Astrocyte (in vitro differentiated cells and primary cell): Measurements from ENCODE around the gene FGD5. TPM values are rescaled to one million over a fixed set of nuclear protein-coding genes. Genes with fewer than 3 reads are reported as not detected.

Experiments used
- DNase-seq: peaks from one replicate; pipeline ENCODE4 v3.0.0-alpha.2; 2010; ENCODE audit warnings: low read depth
- FAIRE-seq: peaks from 2 replicates; lab custom pipeline; 2011; peaks lifted over from hg19 to GRCh38; lab: Jason Lieb, UNC
- H2AFZ ChIP-seq: 2 replicates; pipeline ENCODE4 v1.6.0; 2012; ENCODE audit warnings: low read depth, low read length, inconsistent platforms
- H3K27ac ChIP-seq: 2 replicates; pipeline ENCODE4 v1.5.1; 2011; ENCODE audit warnings: low read depth, low read length, inconsistent platforms
- H3K27me3 ChIP-seq: 2 replicates; pipeline ENCODE4 v1.6.0; 2011; ENCODE audit warnings: low read length, inconsistent platforms; ENCODE audit not compliant: insufficient read depth
- H3K36me3 ChIP-seq: 2 replicates; pipeline ENCODE4 v1.5.1; 2011; ENCODE audit warnings: low read length, inconsistent platforms; ENCODE audit not compliant: insufficient read depth
- H3K4me1 ChIP-seq: 2 replicates; pipeline ENCODE4 v1.5.1; 2011; ENCODE audit warnings: low read length, inconsistent platforms; ENCODE audit not compliant: insufficient read depth
- H3K4me2 ChIP-seq: 2 replicates; pipeline ENCODE4 v1.6.0; 2012; ENCODE audit warnings: low read length, inconsistent platforms
- H3K4me3 ChIP-seq: 2 replicates; pipeline ENCODE4 v1.5.1; 2011; ENCODE audit warnings: low read depth, mild to moderate bottlenecking, low read length, inconsistent platforms; ENCODE audit not compliant: insufficient read depth
- H3K79me2 ChIP-seq: 2 replicates; pipeline ENCODE4 v1.6.0; 2012; ENCODE audit warnings: mild to moderate bottlenecking, low read length, inconsistent platforms; ENCODE audit not compliant: insufficient read depth
- H3K9ac ChIP-seq: 2 replicates; pipeline ENCODE4 v1.6.0; 2012; ENCODE audit warnings: mild to moderate bottlenecking, low read length, inconsistent platforms
- H3K9me3 ChIP-seq: 2 replicates; pipeline ENCODE4 v1.5.1; 2012; ENCODE audit warnings: low read depth, mild to moderate bottlenecking, low read length, inconsistent platforms; ENCODE audit not compliant: insufficient read depth
- H4K20me1 ChIP-seq: 2 replicates; pipeline ENCODE4 v1.6.0; 2012; ENCODE audit warnings: low read length, inconsistent platforms; ENCODE audit not compliant: insufficient read depth
- H3K27ac Mint-ChIP-seq: one replicate; pipeline ENCODE4 v1.8.0; 2021; ENCODE audit warnings: mild to moderate bottlenecking, mixed read lengths; ENCODE audit not compliant: unreplicated experiment
- H3K27me3 Mint-ChIP-seq: one replicate; pipeline ENCODE4 v1.8.0; 2021; ENCODE audit warnings: low read depth, mixed read lengths; ENCODE audit not compliant: unreplicated experiment
- H3K36me3 Mint-ChIP-seq: one replicate; pipeline ENCODE4 v1.8.0; 2021; ENCODE audit warnings: low read depth, mixed read lengths; ENCODE audit not compliant: unreplicated experiment
- H3K4me1 Mint-ChIP-seq: one replicate; pipeline ENCODE4 v1.8.0; 2021; ENCODE audit warnings: low read depth, mixed read lengths; ENCODE audit not compliant: unreplicated experiment
- H3K4me3 Mint-ChIP-seq: one replicate; pipeline ENCODE4 v1.8.0; 2021; ENCODE audit warnings: mild to moderate bottlenecking, moderate library complexity, mixed read lengths; ENCODE audit not compliant: unreplicated experiment
- H3K9me3 Mint-ChIP-seq: one replicate; pipeline ENCODE4 v1.8.0; 2021; ENCODE audit warnings: mild to moderate bottlenecking, mixed read lengths; ENCODE audit not compliant: unreplicated experiment
- EZH2 ChIP-seq: IDR thresholded peaks from 2 replicates; pipeline ENCODE4 v1.6.1; 2012; ENCODE audit warnings: mild to moderate bottlenecking, low read length, inconsistent platforms; ENCODE audit not compliant: insufficient read depth
- total RNA-seq: library from RNA; stranded (reverse); gene quantifications from 2 replicates; pipeline ENCODE4 v1.2.1, GENCODE V29; 2021
- TF ChIP-seq, protein P1 (sequence below): IDR thresholded peaks from 2 replicates; pipeline ENCODE4 v1.5.1; 2011; ENCODE audit warnings: low read depth, mild to moderate bottlenecking, inconsistent platforms, low read length, moderate library complexity; ENCODE audit not compliant: insufficient read depth

The FGD5 gene
- total RNA-seq, 1 donor from 2014 or later, result 2.0 TPM

GRCh38 chr3:14925729-14926591 is 107.2 kb downstream of the FGD5 start:
- peak; percentile 36 for DNase-seq

DNA sequence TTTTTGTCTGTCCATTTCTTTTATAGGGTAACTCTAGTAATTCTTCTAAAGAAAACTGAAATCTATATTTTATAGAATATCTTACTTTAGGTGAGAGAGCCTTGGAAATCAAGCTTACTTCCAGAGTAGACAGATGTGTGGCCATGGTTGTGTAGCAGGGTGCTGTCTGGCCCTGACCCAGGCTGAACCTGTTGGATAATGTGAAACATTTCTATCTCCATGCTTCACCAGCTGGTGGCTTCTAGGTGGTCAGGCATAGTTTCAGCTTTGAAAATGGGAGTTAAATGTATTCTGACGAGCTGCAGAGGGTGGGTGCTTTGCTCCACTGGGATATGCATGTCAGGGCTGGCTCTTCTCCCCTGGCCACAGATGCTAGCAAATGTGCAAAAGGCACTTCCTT is 107.8 kb downstream of the FGD5 start:
- H3K27me3 Mint-ChIP-seq, result peaks cover 4% of the 10 kb centered on the region
- TF ChIP-seq, protein P1, sequence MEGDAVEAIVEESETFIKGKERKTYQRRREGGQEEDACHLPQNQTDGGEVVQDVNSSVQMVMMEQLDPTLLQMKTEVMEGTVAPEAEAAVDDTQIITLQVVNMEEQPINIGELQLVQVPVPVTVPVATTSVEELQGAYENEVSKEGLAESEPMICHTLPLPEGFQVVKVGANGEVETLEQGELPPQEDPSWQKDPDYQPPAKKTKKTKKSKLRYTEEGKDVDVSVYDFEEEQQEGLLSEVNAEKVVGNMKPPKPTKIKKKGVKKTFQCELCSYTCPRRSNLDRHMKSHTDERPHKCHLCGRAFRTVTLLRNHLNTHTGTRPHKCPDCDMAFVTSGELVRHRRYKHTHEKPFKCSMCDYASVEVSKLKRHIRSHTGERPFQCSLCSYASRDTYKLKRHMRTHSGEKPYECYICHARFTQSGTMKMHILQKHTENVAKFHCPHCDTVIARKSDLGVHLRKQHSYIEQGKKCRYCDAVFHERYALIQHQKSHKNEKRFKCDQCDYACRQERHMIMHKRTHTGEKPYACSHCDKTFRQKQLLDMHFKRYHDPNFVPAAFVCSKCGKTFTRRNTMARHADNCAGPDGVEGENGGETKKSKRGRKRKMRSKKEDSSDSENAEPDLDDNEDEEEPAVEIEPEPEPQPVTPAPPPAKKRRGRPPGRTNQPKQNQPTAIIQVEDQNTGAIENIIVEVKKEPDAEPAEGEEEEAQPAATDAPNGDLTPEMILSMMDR, result no peak
- no peak for TF ChIP-seq EZH2
- peaks cover 13% of the 10 kb centered on the region for H3K4me1 Mint-ChIP-seq

More at GRCh38 chr3:14925729-14926591, 107.2 kb downstream of the FGD5 start:
- H3K9me3 ChIP-seq, result no peaks in the 10 kb centered on the region
- no peaks in the 10 kb centered on the region for H3K79me2 ChIP-seq
- FAIRE-seq, result no peak
- Mint-ChIP-seq H3K9me3 (no peaks in the 10 kb centered on the region), H3K4me3 (no peak overlapping the region), H3K27me3 (peaks cover 4% of the 10 kb centered on the region), H3K27ac (no peak overlapping the region), H3K36me3 (no peaks in the 10 kb centered on the region), H3K4me1 (peaks cover 12% of the 10 kb centered on the region)
- no peaks in the 10 kb centered on the region for H3K27me3 ChIP-seq
- H3K4me1 ChIP-seq, result peaks cover 13% of the 10 kb centered on the region
- no peaks in the 10 kb centered on the region for H3K36me3 ChIP-seq
- no peak overlapping the region for H2AFZ ChIP-seq
- peaks cover 3% of the 10 kb centered on the region for H4K20me1 ChIP-seq
- no peak overlapping the region for H3K4me2 ChIP-seq
- TF ChIP-seq EZH2, result no peak
- TF ChIP-seq, protein P1, result peak; percentile 77
- no peak overlapping the region for H3K27ac ChIP-seq
- no peak overlapping the region for H3K9ac ChIP-seq
- H3K4me3 ChIP-seq, result no peak overlapping the region

GRCh38 chr3:14927308-14927707 is 108.5 kb downstream of the FGD5 start:
- H3K9me3 Mint-ChIP-seq, result no peaks in the 10 kb centered on the region
- Histone ChIP-seq H3K4me1 (no peaks in the 10 kb centered on the region), H3K9ac (no peak overlapping the region), H2AFZ (no peak overlapping the region), H3K36me3 (no peaks in the 10 kb centered on the region), H3K4me2 (no peak overlapping the region), H3K9me3 (no peaks in the 10 kb centered on the region), H3K27ac (no peak overlapping the region), H4K20me1 (no peaks in the 10 kb centered on the region), H3K4me3 (no peak overlapping the region), H3K79me2 (no peaks in the 10 kb centered on the region), H3K27me3 (no peaks in the 10 kb centered on the region)
- H3K36me3 Mint-ChIP-seq, result no peaks in the 10 kb centered on the region
- peaks cover 9% of the 10 kb centered on the region for H3K4me1 Mint-ChIP-seq
- H3K27me3 Mint-ChIP-seq, result peaks cover 4% of the 10 kb centered on the region
- TF ChIP-seq, protein P1, result no peak
- no peak for TF ChIP-seq EZH2
- FAIRE-seq (no peak), DNase-seq (no peak)
- no peak overlapping the region for H3K4me3 Mint-ChIP-seq
- no peak overlapping the region for H3K27ac Mint-ChIP-seq

More for the DNA sequence above, 107.8 kb downstream of the FGD5 start:
- Histone ChIP-seq H3K79me2 (no peaks in the 10 kb centered on the region), H3K4me3 (no peak overlapping the region), H3K36me3 (no peaks in the 10 kb centered on the region), H3K27me3 (no peaks in the 10 kb centered on the region), H3K9ac (no peak overlapping the region), H3K9me3 (no peaks in the 10 kb centered on the region), H3K4me1 (peaks cover 6% of the 10 kb centered on the region), H2AFZ (no peak overlapping the region), H3K4me2 (no peak overlapping the region), H3K27ac (no peak overlapping the region), H4K20me1 (peaks cover under 1% of the 10 kb centered on the region)
- H3K4me3 Mint-ChIP-seq, result no peak overlapping the region
- H3K36me3 Mint-ChIP-seq, result no peaks in the 10 kb centered on the region
- no peak overlapping the region for H3K27ac Mint-ChIP-seq
- H3K9me3 Mint-ChIP-seq, result no peaks in the 10 kb centered on the region
- FAIRE-seq (no peak), DNase-seq (no peak)
